ENCODE results near the gene ASCC3.
"Not testable (repeated sequence)": the region's sequence is repeated elsewhere in the genome, so short reads cannot be mapped to it uniquely, and the experiment has no call there.

The ASCC3 gene

GRCh38 chr6:100665041-100665380 lies 216.1 kb downstream of the ASCC3 start:
- no peak for DNase-seq (ENCODE audit: low spot score)

- DNase-seq (ENCODE audit: low spot score) = peak; percentile 19
Observed at GRCh38 chr6:100664274-100665040, 216.7 kb downstream of the ASCC3 start.

- peak; percentile 33 for DNase-seq (ENCODE audit: low spot score)
Observed at GRCh38 chr6:100663219-100663863, 217.8 kb downstream of the ASCC3 start.

- no peak for DNase-seq (ENCODE audit: low spot score)
Observed at GRCh38 chr6:100662264-100662663, 218.9 kb downstream of the ASCC3 start.

GRCh38 chr6:100658486-100658885 lies 222.6 kb downstream of the ASCC3 start:
- no peak for DNase-seq (ENCODE audit: low spot score)

GRCh38 chr6:100657678-100658330 lies 223.3 kb downstream of the ASCC3 start:
- DNase-seq (ENCODE audit: low spot score) = peak; percentile 3

GRCh38 chr6:100641147-100641546 lies 240.0 kb downstream of the ASCC3 start:
- DNase-seq (ENCODE audit: low spot score) = not testable (repeated sequence)

- peak; percentile 63 for DNase-seq (ENCODE audit: low spot score)
Observed at GRCh38 chr6:100633096-100633777, 247.9 kb downstream of the ASCC3 start.

- no peak for DNase-seq (ENCODE audit: low spot score)
Observed at GRCh38 chr6:100630536-100630935, 250.6 kb downstream of the ASCC3 start.

GRCh38 chr6:100627911-100628758 lies 253.0 kb downstream of the ASCC3 start:
- no peak for DNase-seq (ENCODE audit: low spot score)

GRCh38 chr6:100626721-100627120 lies 254.4 kb downstream of the ASCC3 start:
- DNase-seq (ENCODE audit: low spot score) = no peak

- peak; percentile 21 for DNase-seq (ENCODE audit: low spot score)
Observed at GRCh38 chr6:100622907-100623692, 258.0 kb downstream of the ASCC3 start.

GRCh38 chr6:100620085-100620840 lies 260.9 kb downstream of the ASCC3 start:
- peak; percentile 54 for DNase-seq (ENCODE audit: low spot score)

GRCh38 chr6:100618351-100618671 lies 262.8 kb downstream of the ASCC3 start:
- DNase-seq (ENCODE audit: low spot score) = no peak

GRCh38 chr6:100617633-100618350 lies 263.3 kb downstream of the ASCC3 start:
- no peak for DNase-seq (ENCODE audit: low spot score)

GRCh38 chr6:100614933-100615332 lies 266.2 kb downstream of the ASCC3 start:
- no peak for DNase-seq (ENCODE audit: low spot score)

GRCh38 chr6:100614386-100614785 lies 266.7 kb downstream of the ASCC3 start:
- no peak for DNase-seq (ENCODE audit: low spot score)

GRCh38 chr6:100613656-100614055 lies 267.5 kb downstream of the ASCC3 start:
- DNase-seq (ENCODE audit: low spot score) = no peak

- peak; percentile 11 for DNase-seq (ENCODE audit: low spot score)
Observed at GRCh38 chr6:100612094-100612493, 269.0 kb downstream of the ASCC3 start.

All from AG08395 (cell line).